GM12801 (cell line): ENCODE data around the gene SH2D7.

Experiments
- CTCF ChIP-seq: IDR thresholded peaks from one replicate; pipeline ENCODE4 v1.5.1; 2011; ENCODE audit warnings: control low read depth; ENCODE audit not compliant: insufficient read length; ENCODE audit errors: extremely low read depth

SH2D7 gene

GRCh38 chr15:78101423-78102105 is 9.2 kb downstream of the SH2D7 start:
- TF ChIP-seq CTCF, result no peak

- TF ChIP-seq CTCF, result no peak
Observed at GRCh38 chr15:78102211-78102610, 9.8 kb downstream of the SH2D7 start.

DNA sequence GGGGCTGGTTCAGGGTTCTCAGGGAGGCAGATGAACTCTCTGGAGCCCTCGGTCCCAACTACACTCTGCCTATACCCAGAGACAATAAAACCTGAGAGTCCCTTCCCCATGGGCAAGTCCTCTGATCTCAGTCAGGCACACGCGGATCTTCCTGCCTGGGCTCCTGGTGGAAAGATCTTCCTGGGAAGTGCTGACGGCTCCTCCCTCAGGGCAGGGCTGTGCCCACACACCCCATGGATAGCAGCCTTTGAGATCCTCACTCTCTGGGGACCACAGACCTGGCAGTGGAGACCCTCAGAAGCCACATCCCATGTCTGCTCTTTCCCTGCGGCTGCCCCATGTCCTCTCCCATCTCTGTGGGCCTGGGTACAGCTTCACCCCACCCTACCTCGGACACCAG is 10.4 kb downstream of the SH2D7 start:
- no peak for TF ChIP-seq CTCF

- TF ChIP-seq CTCF, result no peak
Observed at GRCh38 chr15:78103406-78104118, 11.2 kb downstream of the SH2D7 start.

DNA sequence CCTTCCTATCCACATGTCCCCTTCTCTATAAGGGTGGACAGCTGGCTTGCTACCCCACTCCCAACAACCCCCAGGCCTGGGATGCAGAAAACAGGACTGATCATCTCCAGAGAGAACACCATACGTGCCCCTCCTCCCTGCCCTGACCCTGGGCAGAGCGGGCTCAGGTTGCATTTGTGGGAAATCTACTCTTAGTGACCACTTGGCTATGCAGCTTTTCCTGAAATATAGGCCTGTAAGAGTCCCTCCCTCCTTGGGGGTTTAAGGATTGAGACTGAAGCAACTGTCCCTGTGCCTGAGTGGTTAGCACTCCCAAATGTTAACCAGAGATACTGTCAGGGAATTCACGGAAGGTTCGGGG is 11.7 kb downstream of the SH2D7 start:
- no peak for TF ChIP-seq CTCF

- TF ChIP-seq CTCF, result no peak
Observed at GRCh38 chr15:78104566-78105475, 12.5 kb downstream of the SH2D7 start.
